Karpas-422 (cell line): ENCODE measurements around the gene TUBB. TPM values are rescaled to one million over a fixed set of nuclear protein-coding genes. Genes with fewer than 3 reads are reported as not detected.

ENCODE experiments used
- DNase-seq: peaks from one replicate; pipeline ENCODE4 v3.0.0-alpha.2; 2015
- H2AFZ ChIP-seq: fragments of 200-600 bp; sonication (generic); 2 replicates; pipeline ENCODE4 v1.6.1; 2014; ENCODE audit warnings: antibody characterized with exemption, low read length, mixed read lengths
- H3K27ac ChIP-seq: fragments of 200-600 bp; sonication (generic); 2 replicates; pipeline ENCODE4 v1.5.1; 2014; ENCODE audit warnings: mild to moderate bottlenecking, low read length, moderate library complexity
- H3K27me3 ChIP-seq: fragments of 200-600 bp; sonication (generic); 2 replicates; pipeline ENCODE4 v1.6.1; 2014; ENCODE audit warnings: low read length, mixed read lengths
- H3K36me3 ChIP-seq: fragments of 200-600 bp; sonication (generic); 2 replicates; pipeline ENCODE4 v1.6.1; 2014; ENCODE audit warnings: low read length, mixed read lengths; ENCODE audit not compliant: insufficient read depth
- H3K4me1 ChIP-seq: fragments of 200-600 bp; sonication (generic); 2 replicates; pipeline ENCODE4 v1.6.1; 2014; ENCODE audit warnings: mild to moderate bottlenecking, low read length, mixed read lengths
- H3K4me2 ChIP-seq: fragments of 200-600 bp; sonication (generic); 2 replicates; pipeline ENCODE4 v1.6.1; 2014; ENCODE audit warnings: low read length, low read depth, mild to moderate bottlenecking; ENCODE audit not compliant: poor library complexity, severe bottlenecking
- H3K4me3 ChIP-seq: fragments of 200-600 bp; sonication (generic); 2 replicates; pipeline ENCODE4 v1.5.1; 2014; ENCODE audit warnings: mild to moderate bottlenecking, antibody characterized with exemption, low read length, mixed read lengths
- H3K79me2 ChIP-seq: fragments of 200-600 bp; sonication (generic); 2 replicates; pipeline ENCODE4 v1.6.1; 2014; ENCODE audit warnings: mild to moderate bottlenecking, low read length, mixed read lengths
- H3K9ac ChIP-seq: fragments of 200-600 bp; sonication (generic); 2 replicates; pipeline ENCODE4 v1.6.0; 2014; ENCODE audit warnings: low read length
- H3K9me2 ChIP-seq: fragments of 200-600 bp; sonication (generic), shearing (Covaris generic); replicated peaks from 2 replicates; pipeline ENCODE4 v1.6.0; 2014; ENCODE audit warnings: mild to moderate bottlenecking, low read length, moderate library complexity; ENCODE audit not compliant: insufficient read depth
- H3K9me3 ChIP-seq: fragments of 300-700, 200-600 bp; sonication (generic); 2 replicates; pipeline ENCODE4 v1.6.1; 2014; ENCODE audit warnings: low read length, mixed read lengths
- H4K20me1 ChIP-seq: fragments of 200-600 bp; sonication (generic); 2 replicates; pipeline ENCODE4 v1.6.1; 2014; ENCODE audit warnings: mild to moderate bottlenecking, antibody characterized with exemption, low read length, low read depth; ENCODE audit not compliant: insufficient read depth
- total RNA-seq: library from RNA; depleted of rRNA; stranded (reverse); fragments of >200 nt; shearing (Covaris generic); gene quantifications from 2 replicates; pipeline ENCODE4 v1.2.3, GENCODE V29; 2014; ENCODE audit warnings: low replicate concordance

Gene TUBB
- total RNA-seq, 1 experiment from 2014 or later = 427 TPM

DNA sequence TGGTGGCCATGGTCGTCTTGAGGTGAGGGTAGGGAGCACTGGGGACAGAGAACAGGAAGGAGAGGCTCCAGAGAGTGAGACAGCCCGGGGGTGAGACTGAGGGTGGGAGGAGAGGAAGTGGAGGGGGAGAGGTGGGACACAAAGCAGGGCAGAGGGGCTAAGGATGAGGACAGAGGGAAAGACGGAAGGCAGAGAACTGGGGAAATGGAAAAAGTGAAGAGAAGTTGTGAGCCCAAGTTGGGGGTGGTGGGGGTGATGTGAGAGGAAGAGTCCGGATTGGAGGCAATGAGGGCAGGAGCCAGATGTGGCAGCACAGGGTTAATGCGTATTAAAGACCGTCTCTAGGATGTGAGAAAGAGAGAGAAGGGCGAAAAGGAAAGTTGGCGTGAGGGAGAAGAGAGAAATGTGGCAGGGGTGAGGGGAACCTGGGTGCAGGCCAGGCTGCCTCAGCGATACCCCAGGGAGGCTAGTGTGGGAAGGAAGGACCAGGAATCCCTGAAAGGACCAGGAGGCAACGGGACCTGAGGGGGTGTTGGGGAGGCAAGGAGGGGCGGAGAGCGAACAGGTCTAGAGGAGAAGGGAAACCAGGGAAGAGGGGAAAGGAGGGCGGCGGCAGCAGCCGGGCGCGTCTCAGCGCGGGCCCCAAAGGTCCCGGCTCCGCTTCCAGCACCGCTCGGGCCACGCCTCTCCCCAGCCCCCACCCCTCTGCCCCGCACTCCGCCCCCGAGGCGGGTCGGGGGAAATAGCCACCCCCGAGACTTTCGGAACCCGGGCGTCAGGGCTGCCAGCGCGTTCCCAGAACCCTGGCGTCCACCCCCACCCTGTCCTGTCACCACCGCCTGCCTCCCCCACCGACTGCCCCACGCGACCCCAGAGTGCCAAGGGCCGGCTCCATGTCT, 33.9 kb upstream of the TUBB start, which contains the start of gene PPP1R18:
Gene PPP1R18, minus strand, starts transcription at position 637 of the 899 bp plus-strand sequence. Its CDS starts 627 bp downstream, at position 10.
- H3K27me3 ChIP-seq = no peaks in the 10 kb centered on the region
- peaks cover 68% of the 10 kb centered on the region for H3K4me1 ChIP-seq
- peak within 1 kb of the TSS; percentile 80 for H3K4me3 ChIP-seq
- H3K36me3 ChIP-seq = peaks cover 9% of the 10 kb centered on the region
- H3K9me3 ChIP-seq = no peaks in the 10 kb centered on the region
- H4K20me1 ChIP-seq = peaks cover 8% of the 10 kb centered on the region; the same call in 1 of the 2 replicates
- H3K4me2 ChIP-seq = peak within 1 kb of the TSS; percentile 97
- H2AFZ ChIP-seq = no peak within 1 kb of the TSS; the same call in 1 of the 2 replicates
- H3K79me2 ChIP-seq = peaks cover 60% of the 10 kb centered on the region
- peak within 1 kb of the TSS; percentile 98 for H3K27ac ChIP-seq
- peak within 1 kb of the TSS; percentile 96 for H3K9ac ChIP-seq
- no peaks in the 10 kb centered on the region for H3K9me2 ChIP-seq
- DNase-seq = peak; percentile 92

DNA sequence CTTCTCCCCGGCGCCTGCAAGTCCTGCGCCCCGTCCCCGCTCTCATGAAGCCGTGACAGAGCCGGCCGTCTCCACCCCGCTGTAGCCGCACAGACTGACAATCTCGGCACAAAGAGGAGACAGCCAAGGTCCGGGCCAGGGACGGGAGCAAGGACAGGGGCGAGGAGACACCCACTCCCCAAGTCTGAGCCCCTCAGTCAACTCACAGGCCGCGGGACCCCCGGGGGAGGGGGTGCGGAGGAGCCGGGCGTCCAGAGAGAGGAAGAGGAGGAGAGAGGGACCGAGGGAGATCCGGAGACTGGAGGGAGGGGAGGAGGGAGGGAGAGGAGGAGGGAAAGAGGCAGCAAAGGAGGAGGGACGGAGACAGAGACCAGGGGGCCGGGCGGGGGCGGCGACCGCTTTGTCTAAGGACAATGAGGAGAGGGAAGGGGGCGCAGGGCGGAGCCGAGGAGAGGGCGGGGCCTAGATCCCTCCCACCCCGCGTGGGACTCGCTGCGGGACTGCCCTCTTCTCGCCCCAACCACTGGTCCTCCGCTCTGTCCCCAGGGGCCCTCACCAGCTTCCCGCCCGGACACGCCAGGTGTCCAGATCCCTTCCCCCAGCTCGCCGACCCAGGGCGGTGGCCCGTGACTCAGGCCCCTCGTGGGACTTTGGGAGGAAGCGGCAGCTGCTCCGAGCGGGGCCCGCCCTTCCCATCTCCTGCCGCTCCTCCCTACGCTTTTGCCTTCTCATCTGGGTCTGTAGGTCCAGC, 33.1 kb upstream of the TUBB start:
- peaks cover 8% of the 10 kb centered on the region; the same call in 1 of the 2 replicates for H4K20me1 ChIP-seq
- H3K27ac ChIP-seq = peak overlapping the region; percentile 98
- peak overlapping the region; percentile 97 for H3K4me2 ChIP-seq
- no peaks in the 10 kb centered on the region for H3K9me3 ChIP-seq
- H2AFZ ChIP-seq = no peak overlapping the region; the same call in 1 of the 2 replicates
- H3K9me2 ChIP-seq = no peaks in the 10 kb centered on the region
- H3K9ac ChIP-seq = peak overlapping the region; percentile 96
- H3K79me2 ChIP-seq = peaks cover 52% of the 10 kb centered on the region
- H3K4me1 ChIP-seq = peaks cover 63% of the 10 kb centered on the region
- DNase-seq = peak; percentile 99
- H3K36me3 ChIP-seq = peaks cover 3% of the 10 kb centered on the region
- H3K27me3 ChIP-seq = no peaks in the 10 kb centered on the region
- peak overlapping the region; percentile 80 for H3K4me3 ChIP-seq

DNA sequence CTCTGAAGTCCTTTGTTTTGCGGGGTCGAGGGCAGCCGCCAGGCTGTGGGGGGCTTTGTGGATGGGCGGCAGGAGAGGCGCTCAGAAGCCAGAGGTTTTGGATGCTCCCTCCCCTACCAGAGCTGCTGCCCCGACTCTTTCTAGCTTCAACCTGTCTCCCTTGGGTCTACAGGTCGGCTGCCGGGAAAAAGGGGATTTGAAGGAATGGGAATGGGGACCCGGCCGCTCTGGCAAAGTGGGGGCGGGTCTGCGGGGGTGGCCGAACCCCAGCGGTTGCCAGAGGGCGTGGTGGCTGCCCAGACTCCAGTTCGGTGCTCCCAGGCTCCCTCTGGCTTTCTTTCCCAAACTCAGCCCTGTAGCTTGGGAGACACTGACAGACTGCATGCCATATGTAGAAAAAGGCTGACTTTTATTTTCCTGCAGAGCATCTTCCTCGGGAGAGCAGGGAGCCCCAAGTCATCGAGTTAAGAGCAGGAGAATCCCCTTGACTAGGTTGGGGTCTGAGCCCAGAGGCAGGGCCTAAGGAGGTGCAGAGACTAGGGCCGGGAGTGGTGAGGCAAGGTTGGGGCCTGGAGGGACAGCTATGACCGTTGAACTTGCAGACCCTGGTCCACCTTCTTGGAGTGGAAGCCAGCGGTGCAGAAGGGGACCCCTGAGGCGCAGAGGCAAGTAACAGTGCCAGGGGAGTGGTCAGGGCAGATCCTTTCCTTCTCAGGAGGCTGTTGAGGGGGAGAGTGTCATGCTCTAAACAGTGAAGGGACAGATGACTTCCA, 32.3 kb upstream of the TUBB start:
- Histone ChIP-seq H4K20me1 (peaks cover 8% of the 10 kb centered on the region; the same call in 1 of the 2 replicates), H3K9me3 (no peaks in the 10 kb centered on the region), H3K9me2 (no peaks in the 10 kb centered on the region), H3K4me3 (peak overlapping the region; percentile 80), H3K9ac (peak overlapping the region; percentile 96), H2AFZ (no peak overlapping the region), H3K4me2 (peak overlapping the region; percentile 97), H3K79me2 (peaks cover 44% of the 10 kb centered on the region), H3K27ac (peak overlapping the region; percentile 98), H3K4me1 (peaks cover 56% of the 10 kb centered on the region), H3K36me3 (no peaks in the 10 kb centered on the region; the same call in 1 of the 2 replicates), H3K27me3 (no peaks in the 10 kb centered on the region)
- peak; percentile 77 for DNase-seq

DNA sequence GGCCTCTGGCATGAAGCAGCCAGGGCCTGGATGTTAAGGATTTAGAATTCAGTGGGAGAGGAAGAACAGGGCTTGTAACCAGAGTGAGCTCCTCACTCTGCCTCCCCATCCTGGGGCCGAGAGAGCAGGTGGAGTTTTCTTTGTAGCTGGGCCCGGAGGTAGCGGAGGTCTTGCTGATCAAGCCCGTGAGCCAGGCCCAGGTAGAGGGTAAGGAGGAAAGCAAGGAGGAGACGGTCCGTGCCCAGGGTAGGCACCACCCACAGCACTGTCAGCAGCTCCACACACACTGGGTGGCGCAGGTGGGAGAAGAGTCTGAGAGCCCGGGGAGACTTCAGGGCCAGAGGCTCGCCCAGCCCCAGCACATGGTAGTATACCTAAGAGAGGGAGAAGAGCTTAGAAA, 31.6 kb upstream of the TUBB start:
- H3K4me2 ChIP-seq = peak overlapping the region; percentile 97
- H2AFZ ChIP-seq = no peak overlapping the region
- H3K9me3 ChIP-seq = no peaks in the 10 kb centered on the region
- peaks cover 8% of the 10 kb centered on the region; the same call in 1 of the 2 replicates for H4K20me1 ChIP-seq
- DNase-seq = peak; percentile 92
- peak overlapping the region; percentile 80 for H3K4me3 ChIP-seq
- no peaks in the 10 kb centered on the region for H3K9me2 ChIP-seq
- peaks cover 37% of the 10 kb centered on the region for H3K79me2 ChIP-seq
- peak overlapping the region; percentile 98 for H3K27ac ChIP-seq
- no peaks in the 10 kb centered on the region for H3K27me3 ChIP-seq
- no peaks in the 10 kb centered on the region; the same call in 1 of the 2 replicates for H3K36me3 ChIP-seq
- H3K4me1 ChIP-seq = peaks cover 50% of the 10 kb centered on the region
- peak overlapping the region; percentile 96 for H3K9ac ChIP-seq

DNA sequence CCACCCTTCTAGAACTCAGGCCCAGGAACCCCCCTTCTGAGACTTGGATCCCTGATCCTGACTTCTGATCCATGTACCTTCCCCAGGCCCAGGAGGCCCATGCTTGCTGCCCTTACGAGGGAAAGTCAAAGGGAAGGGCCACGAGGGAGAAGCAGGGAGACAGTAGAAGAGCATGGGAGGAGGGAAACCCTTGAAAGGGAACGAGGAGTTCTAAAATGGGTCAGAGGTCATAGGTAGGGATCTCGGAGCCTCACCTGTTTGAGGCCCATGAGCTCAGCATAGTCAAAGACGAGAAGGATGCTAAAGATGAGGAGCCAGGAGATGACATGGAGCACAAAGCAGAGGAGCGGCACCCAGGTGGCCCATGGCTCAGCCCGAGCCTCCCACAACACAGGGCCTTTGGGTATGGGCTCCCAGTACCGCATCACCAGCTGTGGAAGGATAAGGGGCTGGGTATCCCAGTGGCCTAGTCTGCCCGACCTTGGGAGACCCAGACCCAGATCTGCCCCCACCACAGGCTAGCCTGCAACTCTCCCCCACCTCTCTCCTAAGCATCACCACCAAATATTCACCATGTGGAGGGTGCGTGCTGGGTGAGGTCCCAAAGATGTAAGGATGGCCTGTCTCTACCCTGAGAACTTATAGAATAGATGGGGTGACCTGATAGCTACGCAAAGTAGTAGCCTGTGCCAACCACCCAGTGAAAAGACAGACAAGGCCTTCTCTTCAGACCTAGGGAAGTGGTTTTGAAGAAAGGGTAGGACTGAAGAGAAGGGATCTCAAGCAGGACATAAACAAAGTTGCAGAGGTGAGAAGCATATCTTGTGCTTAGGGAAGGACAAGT, 30.9 kb upstream of the TUBB start:
- Histone ChIP-seq H2AFZ (no peak overlapping the region), H3K27me3 (no peaks in the 10 kb centered on the region), H3K4me2 (peak overlapping the region; percentile 97), H3K9me3 (no peaks in the 10 kb centered on the region), H3K36me3 (no peaks in the 10 kb centered on the region; the same call in 1 of the 2 replicates), H3K27ac (peak overlapping the region; percentile 98), H3K9me2 (no peaks in the 10 kb centered on the region), H3K9ac (peak overlapping the region; percentile 96), H3K4me1 (peaks cover 50% of the 10 kb centered on the region), H3K79me2 (peaks cover 30% of the 10 kb centered on the region), H3K4me3 (peak overlapping the region; percentile 80), H4K20me1 (0 out of 2 replicates have a peak, but pooled peaks cover 1% of the 10 kb centered on the region)
- peak; percentile 81 for DNase-seq

DNA sequence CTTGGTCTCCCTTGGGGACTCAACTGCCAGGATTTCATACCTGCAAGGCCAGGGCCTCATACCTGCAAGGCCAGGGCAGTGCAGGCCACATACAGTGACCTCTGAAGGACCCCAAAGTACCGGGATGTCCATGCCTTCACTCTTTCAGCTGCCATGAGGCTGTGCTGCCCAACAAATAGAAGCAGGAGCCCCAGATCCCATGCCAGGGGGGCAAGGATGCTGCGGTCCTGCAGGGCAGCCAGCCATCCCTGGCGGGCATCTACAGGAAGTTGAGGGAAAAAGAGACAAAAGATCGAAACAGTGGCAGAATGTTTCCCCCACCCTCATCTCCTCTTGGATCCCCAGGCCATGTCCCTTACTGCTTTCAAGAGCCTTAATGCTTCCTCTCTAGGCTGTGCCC, 30.2 kb upstream of the TUBB start:
- H3K79me2 ChIP-seq = peaks cover 24% of the 10 kb centered on the region
- peak overlapping the region; percentile 96 for H3K9ac ChIP-seq
- H3K36me3 ChIP-seq = no peaks in the 10 kb centered on the region
- H3K4me2 ChIP-seq = peak overlapping the region; percentile 97
- H3K9me3 ChIP-seq = no peaks in the 10 kb centered on the region
- H4K20me1 ChIP-seq = no peaks in the 10 kb centered on the region
- H3K27me3 ChIP-seq = no peaks in the 10 kb centered on the region
- no peak for DNase-seq
- H3K4me3 ChIP-seq = peak overlapping the region; percentile 80
- H2AFZ ChIP-seq = no peak overlapping the region
- H3K4me1 ChIP-seq = peaks cover 50% of the 10 kb centered on the region
- H3K9me2 ChIP-seq = no peaks in the 10 kb centered on the region
- H3K27ac ChIP-seq = peak overlapping the region; percentile 98
